Epithelial cell of esophagus (primary cell): ENCODE data around the gene CCR4.
"Not testable (repeated sequence)": the region's sequence is repeated elsewhere in the genome, so short reads cannot be mapped to it uniquely, and the experiment has no call there.

ENCODE experiments used
- DNase-seq: peaks from one replicate; pipeline ENCODE4 v3.0.0; 2010; ENCODE audit warnings: low read depth
- H3K4me3 ChIP-seq: 2 replicates; pipeline ENCODE4 v1.5.1; 2011; ENCODE audit warnings: mild to moderate bottlenecking, low read length, control low read depth
- CTCF ChIP-seq: IDR thresholded peaks from 2 replicates; pipeline ENCODE4 v1.5.1; 2011; ENCODE audit warnings: low read depth, mild to moderate bottlenecking, low read length, control low read depth, inconsistent platforms; ENCODE audit not compliant: insufficient read depth; ENCODE audit errors: missing control alignments

CCR4 gene

GRCh38 chr3:32945136-32945535 lies 6.3 kb upstream of the CCR4 start:
- H3K4me3 ChIP-seq, result no peak overlapping the region
- TF ChIP-seq CTCF, result no peak
- DNase-seq, result peak; percentile 93

- not testable (repeated sequence) for DNase-seq, H3K4me3 ChIP-seq
Observed at GRCh38 chr3:32945598-32945997, 5.8 kb upstream of the CCR4 start.

GRCh38 chr3:32946973-32947788 lies 4.3 kb upstream of the CCR4 start:
- no peak for TF ChIP-seq CTCF
- no peak for DNase-seq

GRCh38 chr3:32947789-32948238 lies 3.6 kb upstream of the CCR4 start:
- no peak overlapping the region for H3K4me3 ChIP-seq
- peak; percentile 81 for TF ChIP-seq CTCF
- DNase-seq, result peak; percentile 90

More at GRCh38 chr3:32946973-32947788, 4.3 kb upstream of the CCR4 start:
- H3K4me3 ChIP-seq, result no peak overlapping the region

GRCh38 chr3:32948625-32949445 lies 2.6 kb upstream of the CCR4 start:
- DNase-seq, result no peak
- no peak overlapping the region for H3K4me3 ChIP-seq
- no peak for TF ChIP-seq CTCF

GRCh38 chr3:32950516-32950915 lies 928 bp upstream of the CCR4 start:
- no peak for TF ChIP-seq CTCF
- no peak for DNase-seq
- H3K4me3 ChIP-seq, result no peak overlapping the region

GRCh38 chr3:32952369-32953077 lies 1.1 kb downstream of the CCR4 start:
- no peak for TF ChIP-seq CTCF
- no peak overlapping the region for H3K4me3 ChIP-seq
- DNase-seq, result no peak
